Activated gamma-delta T cell treated with anti-CD3 and anti-CD28 coated beads, Interleukin-2, amount 50 U/mL, for 16 hours (primary cell): ENCODE data around the gene SCLY.

Experiments
- DNase-seq: peaks from one replicate; pipeline ENCODE4 v3.0.0-alpha.2; 2020; ENCODE audit warnings: low read depth

SCLY gene

GRCh38 chr2:238069877-238070276 lies 9.1 kb downstream of the SCLY start:
- no peak for DNase-seq

GRCh38 chr2:238075397-238075796 lies 14.6 kb downstream of the SCLY start:
- DNase-seq: no peak

DNA sequence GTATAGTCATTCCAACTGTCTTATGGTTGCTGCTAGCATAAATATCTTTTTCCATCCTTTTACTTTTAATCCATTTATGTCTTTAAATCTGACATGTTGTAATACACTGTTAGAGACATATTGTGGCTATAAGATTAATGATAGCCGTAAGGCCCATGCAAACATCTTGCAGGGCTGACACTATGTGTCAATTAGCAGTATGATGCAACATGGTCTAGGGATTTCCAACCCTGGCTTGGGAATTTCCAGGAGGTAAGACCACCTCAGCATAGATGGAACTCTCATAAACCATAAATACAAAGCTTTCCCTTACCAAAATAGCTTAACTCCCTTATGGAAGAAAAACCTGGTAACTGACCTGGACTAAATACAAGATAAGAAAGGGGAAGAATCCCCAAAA lies 16.5 kb downstream of the SCLY start:
- DNase-seq: no peak

- no peak for DNase-seq
Measured at GRCh38 chr2:238079874-238080327, 19.1 kb downstream of the SCLY start.

GRCh38 chr2:238080518-238080917 lies 19.7 kb downstream of the SCLY start:
- no peak for DNase-seq

- DNase-seq: no peak
Measured at GRCh38 chr2:238081150-238081549, 20.3 kb downstream of the SCLY start.

DNA sequence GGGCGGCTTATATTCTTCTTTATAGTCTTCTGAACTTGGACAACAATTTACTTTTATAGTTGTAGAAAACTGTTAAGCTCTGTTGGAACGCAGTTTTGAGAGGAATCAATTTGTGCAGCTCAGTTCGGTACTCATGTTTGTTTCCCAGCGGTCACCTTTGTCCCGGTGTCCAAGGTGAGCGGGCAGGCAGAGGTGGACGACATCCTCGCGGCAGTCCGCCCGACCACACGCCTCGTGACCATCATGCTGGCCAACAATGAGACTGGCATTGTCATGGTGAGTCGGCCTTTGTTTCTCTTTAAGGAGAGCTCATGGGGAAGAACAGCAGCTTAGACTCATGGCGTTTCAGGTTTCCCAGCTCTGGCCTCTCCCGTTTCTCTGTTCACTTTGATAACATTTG lies 20.8 kb downstream of the SCLY start:
- DNase-seq: no peak

DNA sequence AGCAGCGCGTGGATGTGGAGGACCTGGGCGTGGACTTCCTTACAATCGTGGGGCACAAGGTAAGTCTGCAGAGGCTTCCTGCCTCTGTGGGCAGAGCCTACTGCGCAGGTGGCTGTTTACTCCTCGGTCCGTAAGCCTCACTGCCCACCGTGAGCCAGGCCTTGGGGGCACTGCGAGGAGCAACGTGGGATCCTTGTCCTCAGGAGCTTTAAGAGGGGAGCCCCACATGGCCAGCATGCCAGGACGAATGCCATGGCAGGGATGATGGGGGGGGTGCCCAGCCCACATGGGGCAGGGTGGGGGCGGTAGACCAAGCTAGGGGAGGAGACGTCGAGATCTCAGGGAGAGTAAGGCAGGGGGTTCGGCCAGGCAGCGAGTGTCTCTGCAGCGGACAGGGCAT lies 21.4 kb downstream of the SCLY start:
- DNase-seq: no peak

GRCh38 chr2:238082827-238083226 lies 22.0 kb downstream of the SCLY start:
- no peak for DNase-seq

- DNase-seq: no peak
Measured at GRCh38 chr2:238083919-238084318, 23.1 kb downstream of the SCLY start.

GRCh38 chr2:238084761-238085160 lies 24.0 kb downstream of the SCLY start:
- no peak for DNase-seq

DNA sequence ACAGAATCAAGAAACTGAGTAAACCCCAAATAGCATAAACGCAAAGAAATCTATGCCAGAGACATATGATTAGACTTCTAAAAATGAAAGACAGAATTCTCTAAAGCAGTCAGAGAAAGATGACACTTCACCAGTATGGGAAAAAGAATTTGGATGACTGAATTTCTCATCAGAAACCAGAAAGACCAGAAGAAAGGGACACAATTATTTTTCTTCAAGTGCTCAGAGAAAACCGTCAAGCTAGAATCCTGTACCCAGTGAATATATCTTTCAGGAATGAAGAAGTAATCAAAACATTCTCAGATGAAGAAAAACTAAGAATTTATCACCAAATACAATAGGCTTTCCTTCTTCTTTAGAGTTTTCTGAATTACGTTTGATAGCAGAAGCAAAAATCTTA lies 25.1 kb downstream of the SCLY start:
- DNase-seq: no peak

GRCh38 chr2:238087211-238087610 lies 26.4 kb downstream of the SCLY start:
- DNase-seq: no peak

DNA sequence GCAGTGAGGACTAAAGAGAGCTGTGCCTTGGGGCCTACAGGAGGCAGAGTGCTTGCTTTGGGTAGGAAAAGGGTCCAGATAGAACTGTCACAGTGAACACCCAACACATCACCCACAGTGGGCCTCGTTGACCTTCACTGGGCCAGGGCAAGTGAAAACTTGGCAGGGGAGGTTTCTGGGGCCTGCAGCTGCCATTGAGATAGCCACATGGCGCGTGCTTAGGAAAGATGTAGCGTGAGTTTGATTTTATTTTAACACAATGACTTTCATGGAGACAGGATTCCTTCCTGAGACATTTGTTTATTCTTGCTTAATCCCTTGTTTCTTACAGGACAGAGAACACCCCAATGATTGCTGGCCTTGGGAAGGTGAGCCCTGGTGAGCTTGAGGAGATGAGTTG lies 30.1 kb downstream of the SCLY start:
- DNase-seq: no peak

GRCh38 chr2:238091436-238092060 lies 30.7 kb downstream of the SCLY start:
- DNase-seq: no peak

DNA sequence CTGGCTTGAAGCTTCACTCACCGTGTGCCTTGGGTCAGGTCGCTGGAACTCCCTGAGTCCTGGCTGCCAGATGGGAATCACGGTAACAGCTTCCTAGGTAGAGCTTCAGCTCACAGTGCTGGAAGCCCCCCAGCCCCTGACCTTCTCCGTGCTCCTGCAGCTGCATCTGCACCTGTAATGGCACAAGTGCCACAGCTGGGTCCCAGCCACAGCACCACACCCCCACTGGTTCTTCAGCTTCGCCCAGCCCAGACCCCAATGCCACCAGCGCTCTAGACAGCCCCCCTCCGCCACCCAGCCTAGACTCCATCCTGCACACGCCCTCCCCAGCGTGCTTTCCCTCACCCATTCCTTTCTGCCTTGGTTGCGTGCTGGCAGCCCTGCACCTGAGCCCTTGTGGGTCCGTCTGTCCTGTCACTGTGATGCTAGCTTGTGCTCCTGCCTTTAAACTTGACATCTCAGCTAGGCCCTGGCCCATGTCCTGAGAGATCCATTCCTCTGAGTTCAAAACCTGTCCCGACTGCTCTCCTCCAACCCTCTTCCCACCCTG lies 31.8 kb downstream of the SCLY start:
- DNase-seq: no peak

DNA sequence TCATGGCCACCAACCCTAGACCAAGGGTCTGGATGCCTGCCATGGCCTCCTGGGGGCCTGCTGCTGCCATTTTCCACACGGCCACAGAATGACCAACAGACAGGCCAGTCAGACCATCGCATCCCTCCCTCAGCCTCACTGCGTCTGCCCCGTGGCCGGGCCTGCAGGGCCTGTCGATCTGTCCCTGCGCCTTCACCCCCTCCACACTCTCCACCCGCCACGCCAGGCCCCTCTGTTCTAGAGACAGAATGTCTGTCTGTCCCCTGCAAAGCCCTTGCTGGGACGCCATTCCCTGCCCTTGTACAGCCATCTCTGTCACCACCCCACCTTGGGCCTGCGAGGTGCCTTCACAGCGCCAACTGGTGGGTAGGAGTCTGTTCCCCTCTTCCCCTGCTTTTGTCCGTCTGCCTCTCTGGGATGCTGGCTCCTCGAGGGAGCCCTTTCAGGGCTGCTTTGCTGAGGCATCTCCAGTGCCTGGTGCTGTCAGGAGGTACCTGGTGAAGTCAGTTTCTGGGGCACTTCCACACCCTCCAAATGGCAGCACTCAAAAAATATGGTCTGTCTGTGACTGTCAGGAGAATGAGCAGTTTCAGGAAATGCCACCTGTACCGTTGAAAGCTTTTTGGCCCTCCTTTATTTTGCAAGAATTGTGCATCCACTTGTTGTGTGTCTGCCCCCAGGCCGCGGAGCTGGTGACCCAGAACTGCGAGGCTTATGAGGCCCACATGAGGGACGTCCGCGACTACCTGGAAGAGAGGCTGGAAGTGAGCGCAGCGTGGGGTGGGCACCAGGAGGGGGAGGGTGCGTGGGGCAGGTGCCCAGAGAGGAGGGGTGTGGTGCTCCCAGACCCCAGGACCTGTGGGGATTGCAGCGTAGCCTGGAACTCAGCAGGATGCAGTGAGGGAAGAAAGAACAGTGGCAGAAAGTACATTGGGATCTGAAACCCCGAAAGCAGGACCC lies 32.7 kb downstream of the SCLY start:
- DNase-seq: no peak

DNA sequence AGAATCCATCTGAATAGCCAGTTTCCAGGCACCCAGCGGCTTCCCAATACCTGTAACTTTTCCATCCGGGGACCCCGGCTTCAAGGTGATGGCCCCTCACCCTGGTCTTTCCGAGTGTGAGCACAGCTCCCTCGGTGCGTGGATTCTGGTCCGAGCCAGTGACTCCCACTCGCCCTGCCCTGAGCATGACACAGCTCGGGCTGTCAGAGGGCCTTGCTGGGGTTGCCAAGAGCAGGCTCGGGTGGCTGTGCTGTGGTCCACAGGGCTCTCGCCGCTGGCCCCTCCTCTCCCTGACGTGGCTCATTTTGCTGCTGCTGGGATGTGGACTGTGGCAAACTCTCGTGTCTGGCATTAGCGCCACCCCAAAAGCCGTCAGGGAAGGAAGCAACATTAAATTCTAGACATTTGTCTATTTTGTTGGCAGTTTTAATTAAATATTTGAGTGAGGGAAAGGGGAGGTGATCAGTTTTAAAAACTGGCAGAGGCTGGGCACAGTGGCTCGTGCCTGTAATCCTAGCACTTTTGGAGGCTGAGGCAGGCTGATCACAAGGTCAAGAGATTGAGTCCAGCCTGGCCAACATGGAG lies 33.7 kb downstream of the SCLY start:
- no peak for DNase-seq

- DNase-seq: no peak
Measured at GRCh38 chr2:238095143-238095542, 34.3 kb downstream of the SCLY start.

DNA sequence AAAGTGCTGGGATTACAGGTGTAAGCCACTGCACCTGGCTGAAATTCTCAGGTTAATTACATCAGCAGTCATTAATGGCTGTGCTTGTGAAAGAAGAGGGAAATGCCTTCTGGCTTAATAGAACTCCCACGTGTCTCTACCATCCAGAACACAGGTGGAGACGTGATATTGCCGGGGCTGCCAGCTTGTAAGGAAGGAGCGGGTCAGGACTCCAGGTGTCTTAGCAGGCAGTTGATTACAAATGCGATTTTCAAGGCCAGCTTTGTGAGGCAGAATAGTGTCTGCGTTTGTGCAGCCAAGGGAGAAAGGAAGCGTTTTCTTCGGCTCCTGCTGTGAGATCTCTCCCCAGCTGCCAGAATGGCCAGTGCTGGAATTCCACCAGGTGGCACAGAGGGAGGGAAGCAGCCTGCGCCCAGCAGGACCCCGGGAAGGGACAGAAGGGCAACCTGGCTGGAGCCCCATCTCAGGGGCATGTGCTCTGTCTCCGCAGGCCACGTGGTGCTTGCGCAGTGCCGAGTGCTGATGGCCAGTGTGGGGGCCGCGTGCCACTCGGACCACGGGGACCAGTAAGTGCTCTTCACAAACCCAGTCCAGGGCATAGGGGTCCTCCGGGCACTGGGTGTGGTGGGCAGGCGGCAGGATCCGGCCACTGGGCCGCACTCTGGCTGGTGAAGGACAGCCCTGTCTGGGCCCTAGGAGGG lies 35.7 kb downstream of the SCLY start:
- no peak for DNase-seq

DNA sequence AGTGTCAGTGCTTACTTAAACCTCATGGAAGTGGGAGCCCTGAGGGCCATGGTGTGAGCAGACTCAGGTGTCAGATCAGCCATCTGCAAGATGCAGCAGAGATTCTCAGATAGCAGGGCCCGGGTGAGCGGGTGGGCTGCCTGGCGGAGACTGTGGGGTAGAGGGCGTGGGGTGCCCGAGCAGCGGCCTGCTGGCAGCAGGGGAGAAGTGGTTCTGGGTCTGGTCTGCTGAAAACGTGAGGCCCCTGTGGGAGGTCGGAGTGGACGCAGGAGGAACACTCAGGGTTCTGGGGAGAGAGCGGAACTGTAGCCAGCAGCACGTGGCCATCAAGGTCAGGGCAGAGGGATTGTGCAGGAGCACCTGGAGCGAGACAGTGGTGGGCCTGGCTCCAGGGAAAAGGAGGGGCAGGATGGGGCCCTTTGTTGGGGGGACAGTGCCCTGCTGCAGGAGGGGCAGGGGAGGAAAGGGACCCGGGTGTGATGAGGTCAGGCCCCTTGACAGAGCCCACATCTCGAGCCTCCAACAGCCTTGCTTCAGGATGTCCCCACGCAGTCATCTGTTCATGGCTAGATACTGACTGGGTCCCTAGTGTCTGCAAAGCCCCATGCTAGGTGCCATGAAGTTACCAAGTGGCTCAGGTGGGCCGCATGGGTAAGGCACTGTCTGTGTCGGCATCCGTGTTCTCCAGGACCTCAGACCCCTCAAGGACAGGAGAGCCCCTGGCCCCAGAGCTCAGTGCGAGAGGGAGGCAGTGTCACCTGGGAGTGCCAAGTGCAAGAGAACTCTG lies 36.6 kb downstream of the SCLY start:
- DNase-seq: no peak
